Activated T-helper 17 cell treated with anti-CD3 and anti-CD28 coated beads, Interleukin-2, amount 50 U/mL, for 72 hours (primary cell): ENCODE results near the gene DRD4. TPM values are rescaled to one million over a fixed set of nuclear protein-coding genes. Genes with fewer than 3 reads are reported as not detected.
"Not testable (repeated sequence)": the region's sequence is repeated elsewhere in the genome, so short reads cannot be mapped to it uniquely, and the experiment has no call there.

Experiments used
- ATAC-seq: fragments of 150-1000 bp; cut with Tn5 transposase; replicated peaks from 2 replicates; pipeline ENCODE4 v1.10.0; 2021; ENCODE audit warnings: mild to moderate bottlenecking, moderate library complexity
- H3K27ac Mint-ChIP-seq: one replicate; pipeline ENCODE4 v1.8.0; 2022; ENCODE audit warnings: mixed read lengths
- H3K27me3 Mint-ChIP-seq: one replicate; pipeline ENCODE4 v1.8.0; 2022; ENCODE audit warnings: mixed read lengths
- H3K36me3 Mint-ChIP-seq: one replicate; pipeline ENCODE4 v1.8.0; 2022; ENCODE audit warnings: low read depth, mild to moderate bottlenecking, mixed read lengths
- H3K4me1 Mint-ChIP-seq: one replicate; pipeline ENCODE4 v1.8.0; 2022; ENCODE audit warnings: mixed read lengths
- H3K4me3 Mint-ChIP-seq: one replicate; pipeline ENCODE4 v1.8.0; 2022; ENCODE audit warnings: mild to moderate bottlenecking, mixed read lengths
- H3K9me3 Mint-ChIP-seq: one replicate; pipeline ENCODE4 v1.8.0; 2022; ENCODE audit warnings: mixed read lengths
- total RNA-seq, 2 donors: library from RNA; stranded (reverse); gene quantifications; one replicate each; pipeline ENCODE4 v1.2.3, GENCODE V29; 2022

Gene DRD4
- total RNA-seq, 2 donors from 2014 or later = 0.48 to 3.8 TPM

DNA sequence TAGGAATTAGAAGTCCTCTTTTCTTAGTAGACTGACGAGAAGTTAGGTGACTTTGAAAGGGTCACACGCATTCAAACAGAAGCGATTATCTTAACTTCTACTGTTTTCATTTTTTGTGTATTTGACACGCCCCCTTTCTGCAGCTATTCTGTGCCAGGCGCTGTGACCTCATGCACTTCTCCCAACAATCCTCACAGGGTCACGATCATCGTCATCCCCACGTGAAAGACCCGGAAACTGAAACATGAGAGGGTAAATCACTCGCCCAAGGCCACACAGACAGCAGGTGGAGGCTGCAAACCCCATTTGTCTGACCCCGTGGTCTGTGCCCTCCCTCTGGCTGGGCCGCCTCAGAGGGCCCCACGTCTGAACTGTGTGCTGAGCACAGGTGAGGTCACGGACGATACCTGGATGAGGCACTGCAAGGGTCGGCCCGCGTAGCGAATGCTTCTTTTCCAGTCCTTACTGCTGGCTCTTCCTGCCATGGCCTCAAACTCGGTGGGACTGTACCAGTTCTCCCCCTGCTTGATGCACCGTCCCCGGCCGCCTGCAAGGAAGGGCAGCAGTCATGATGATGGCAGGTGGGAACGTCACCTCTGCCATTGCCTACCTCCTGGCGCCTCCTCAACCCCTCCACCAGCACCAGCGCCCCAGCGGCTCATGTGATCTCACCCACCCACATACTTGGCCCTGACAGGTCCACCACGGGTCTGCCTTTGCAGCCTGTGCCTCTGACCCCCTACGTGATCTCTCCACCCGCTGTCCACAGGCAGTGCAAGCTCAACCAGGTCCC is 49.6 kb downstream of the DRD4 start:
- Mint-ChIP-seq H3K36me3 (peaks cover 90% of the 10 kb centered on the region), H3K4me3 (no peak overlapping the region), H3K27me3 (no peaks in the 10 kb centered on the region), H3K27ac (peak overlapping the region; percentile 48), H3K9me3 (no peaks in the 10 kb centered on the region), H3K4me1 (peaks cover 6% of the 10 kb centered on the region)
- ATAC-seq = no peak

DNA sequence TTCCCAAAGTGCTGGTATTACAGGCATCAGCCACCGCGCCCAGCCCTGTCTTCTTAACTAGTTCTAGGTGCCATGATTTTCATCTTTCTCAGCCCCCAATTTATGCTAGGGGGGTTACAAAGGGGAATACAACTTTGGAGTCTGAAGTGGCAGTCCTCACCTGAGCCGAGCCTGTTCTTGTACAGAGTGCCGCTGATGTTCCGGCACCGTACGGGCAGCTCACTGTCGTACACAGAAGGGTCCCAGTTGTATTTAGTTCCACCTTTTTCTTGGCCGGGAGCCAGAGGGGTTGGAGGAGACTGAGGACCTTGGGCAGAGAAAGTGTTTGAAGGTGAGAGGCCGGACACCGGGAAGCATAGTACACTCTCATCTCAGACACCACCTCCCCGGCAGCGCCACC is 50.7 kb downstream of the DRD4 start:
- H3K9me3 Mint-ChIP-seq = no peaks in the 10 kb centered on the region
- H3K4me1 Mint-ChIP-seq = peaks cover 12% of the 10 kb centered on the region
- H3K36me3 Mint-ChIP-seq = peaks cover 85% of the 10 kb centered on the region
- no peak overlapping the region for H3K4me3 Mint-ChIP-seq
- no peak for ATAC-seq
- H3K27ac Mint-ChIP-seq = no peak overlapping the region
- no peaks in the 10 kb centered on the region for H3K27me3 Mint-ChIP-seq

DNA sequence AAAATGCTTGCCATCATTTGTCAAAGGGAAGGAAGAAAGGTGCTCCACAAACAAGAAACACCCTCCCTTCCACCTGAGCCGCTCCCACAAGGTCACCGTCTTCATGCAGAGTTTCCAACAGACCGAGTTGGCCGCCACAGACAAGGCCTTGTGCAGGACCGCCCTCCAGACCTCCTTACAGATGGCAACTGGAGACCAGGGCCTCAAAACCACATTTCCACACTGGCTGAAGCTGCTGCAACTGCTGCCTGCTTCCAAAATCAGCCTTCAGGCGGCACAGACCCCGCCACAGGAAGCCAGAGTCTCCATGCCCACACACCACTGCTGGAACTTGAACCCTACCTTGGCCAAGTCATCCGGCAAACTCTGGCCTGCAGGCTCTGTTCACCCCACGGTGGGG is 51.6 kb downstream of the DRD4 start:
- no peaks in the 10 kb centered on the region for H3K9me3 Mint-ChIP-seq
- no peak for ATAC-seq
- H3K36me3 Mint-ChIP-seq = peaks cover 83% of the 10 kb centered on the region
- peaks cover 20% of the 10 kb centered on the region for H3K4me1 Mint-ChIP-seq
- H3K4me3 Mint-ChIP-seq = no peak overlapping the region
- H3K27me3 Mint-ChIP-seq = no peaks in the 10 kb centered on the region
- H3K27ac Mint-ChIP-seq = no peak overlapping the region

DNA sequence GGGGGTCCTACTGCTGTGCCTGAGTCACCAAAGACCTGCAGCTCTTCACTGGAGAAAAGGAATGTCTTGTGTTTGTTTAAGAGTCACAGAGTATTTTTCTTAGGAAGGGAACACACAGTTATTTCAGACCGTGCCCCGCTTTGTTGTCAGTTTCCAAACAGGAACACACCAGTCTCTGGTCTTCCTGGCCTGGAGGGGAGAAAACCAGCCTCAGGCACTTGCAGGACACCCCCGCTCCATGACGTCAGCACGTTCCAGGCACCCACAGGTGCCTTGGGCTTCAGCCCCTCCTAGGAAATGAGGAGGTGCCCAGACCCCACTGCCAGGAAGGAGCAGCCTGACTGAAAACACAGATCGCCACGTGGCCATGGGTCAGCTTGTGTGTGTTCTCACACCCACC is 52.6 kb downstream of the DRD4 start:
- H3K27ac Mint-ChIP-seq = no peak overlapping the region
- H3K9me3 Mint-ChIP-seq = no peaks in the 10 kb centered on the region
- peaks cover 76% of the 10 kb centered on the region for H3K36me3 Mint-ChIP-seq
- H3K27me3 Mint-ChIP-seq = no peaks in the 10 kb centered on the region
- peaks cover 20% of the 10 kb centered on the region for H3K4me1 Mint-ChIP-seq
- H3K4me3 Mint-ChIP-seq = no peak overlapping the region
- ATAC-seq = no peak

DNA sequence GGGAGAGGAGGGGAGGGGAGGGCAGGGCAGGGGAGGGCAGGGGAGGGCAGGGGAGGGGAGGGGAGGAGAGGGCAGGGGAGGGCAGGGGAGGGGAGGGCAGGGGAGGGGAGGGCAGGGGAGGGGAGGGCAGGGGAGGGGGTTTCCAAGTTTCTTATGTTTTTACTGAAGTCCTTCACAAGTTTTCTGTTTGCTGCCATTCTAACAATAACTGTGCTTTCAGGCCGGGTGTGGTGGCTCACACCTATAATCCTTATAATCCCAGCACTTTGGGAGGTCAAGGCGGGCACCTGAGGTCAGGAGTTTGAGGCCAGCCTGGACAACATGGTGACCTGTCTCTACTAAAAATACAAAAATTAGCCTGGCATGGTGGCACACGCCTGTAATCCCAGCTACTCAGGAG is 53.2 kb downstream of the DRD4 start:
- Mint-ChIP-seq H3K4me3 (peak overlapping the region; percentile 33), H3K4me1 (peaks cover 20% of the 10 kb centered on the region), H3K36me3 (peaks cover 71% of the 10 kb centered on the region)
- ATAC-seq, H3K9me3 Mint-ChIP-seq, H3K27ac Mint-ChIP-seq, H3K27me3 Mint-ChIP-seq: not testable (repeated sequence)

Other genes with a start within 250 kb of the DRD4 start
- not detected for gene PKP3, start 243.1 kb upstream of the DRD4 start, total RNA-seq
- 10 to 100 TPM; 49.5 to 55.7 TPM for gene SIGIRR, start 222.3 kb upstream of the DRD4 start, total RNA-seq
- gene ANO9, start 195.3 kb upstream of the DRD4 start, total RNA-seq = 100 to 1,000 TPM in 1 of 2 donors, 10 to 100 TPM in 1; 36.0 to 119 TPM
- 10 to 100 TPM; 24.1 to 28.0 TPM for gene PTDSS2, start 187.0 kb upstream of the DRD4 start, total RNA-seq
- 100 to 1,000 TPM in 1 of 2 donors, 10 to 100 TPM in 1; 88.4 to 126 TPM for gene RNH1, start 130.0 kb upstream of the DRD4 start, total RNA-seq
- gene HRAS, start 101.7 kb upstream of the DRD4 start, total RNA-seq = 10 to 100 TPM; 29.5 to 73.2 TPM
- gene LRRC56, start 99.7 kb upstream of the DRD4 start, total RNA-seq = 1 to 10 TPM; 1.1 to 4.4 TPM
- gene LMNTD2, start 76.5 kb upstream of the DRD4 start, total RNA-seq = 1 to 10 TPM; 2.7 to 6.6 TPM
- gene RASSF7, start 76.3 kb upstream of the DRD4 start, total RNA-seq = 10 to 100 TPM; 22.7 to 37.7 TPM
- 10 to 100 TPM; 37.8 to 55.6 TPM for gene PHRF1, start 60.8 kb upstream of the DRD4 start, total RNA-seq
- 10 to 100 TPM; 14.7 to 25.8 TPM for gene IRF7, start 21.3 kb upstream of the DRD4 start, total RNA-seq
- gene CDHR5, start 12.3 kb upstream of the DRD4 start, total RNA-seq = not detected
- not detected for gene SCT, start 10.1 kb upstream of the DRD4 start, total RNA-seq
- gene DEAF1, start 58.0 kb downstream of the DRD4 start, total RNA-seq = 10 to 100 TPM; 43.2 to 56.0 TPM
- 10 to 100 TPM; 11.7 to 14.6 TPM for gene TMEM80, start 58.5 kb downstream of the DRD4 start, total RNA-seq
- gene EPS8L2, start 69.0 kb downstream of the DRD4 start, total RNA-seq = 10 to 100 TPM; 23.6 to 34.6 TPM
- gene TALDO1, start 110.2 kb downstream of the DRD4 start, total RNA-seq = 100 to 1,000 TPM; 131 to 255 TPM
- gene GATD1, start 140.2 kb downstream of the DRD4 start, total RNA-seq = 10 to 100 TPM; 42.3 to 60.9 TPM
- gene CEND1, start 152.8 kb downstream of the DRD4 start, total RNA-seq = 1 to 10 TPM; 1.2 to 3.9 TPM
- gene SLC25A22, start 161.0 kb downstream of the DRD4 start, total RNA-seq = 10 to 100 TPM; 27.9 to 62.2 TPM
- 10 to 100 TPM; 35.8 to 43.8 TPM for gene PIDD1, start 168.0 kb downstream of the DRD4 start, total RNA-seq
- 1,000 to 10,000 TPM; 2,744 to 3,086 TPM for gene RPLP2, start 172.7 kb downstream of the DRD4 start, total RNA-seq
- 10 to 100 TPM; 36.8 to 39.3 TPM for gene PNPLA2, start 181.6 kb downstream of the DRD4 start, total RNA-seq
- gene CRACR2B, start 190.7 kb downstream of the DRD4 start, total RNA-seq = 1 to 10 TPM; 1.4 to 1.9 TPM
- 10 to 100 TPM; 61.5 to 74.6 TPM for gene CD151, start 195.7 kb downstream of the DRD4 start, total RNA-seq
- gene POLR2L, start 205.3 kb downstream of the DRD4 start, total RNA-seq = 100 to 1,000 TPM in 1 of 2 donors, 10 to 100 TPM in 1; 41.2 to 106 TPM
- gene TSPAN4, start 205.6 kb downstream of the DRD4 start, total RNA-seq = 10 to 100 TPM in 1 of 2 donors, 1 to 10 TPM in 1; 6.0 to 11.2 TPM